GM23248 (cell line): Measurements from ENCODE around the gene TMIE.

ENCODE experiments used
- EZH2 ChIP-seq: fragments of 200-600 bp; sonication (generic); IDR thresholded peaks from 2 replicates; pipeline ENCODE4 v1.6.1; 2018; ENCODE audit warnings: antibody characterized with exemption, mild to moderate bottlenecking; ENCODE audit not compliant: insufficient read depth, poor library complexity, severe bottlenecking
- EZH2phosphoT487 ChIP-seq: fragments of 200-600 bp; sonication (generic); IDR thresholded peaks from 2 replicates; pipeline ENCODE4 v1.6.1; 2018; ENCODE audit warnings: antibody characterized with exemption, moderate library complexity, mild to moderate bottlenecking, low read depth; ENCODE audit not compliant: insufficient read depth

DNA sequence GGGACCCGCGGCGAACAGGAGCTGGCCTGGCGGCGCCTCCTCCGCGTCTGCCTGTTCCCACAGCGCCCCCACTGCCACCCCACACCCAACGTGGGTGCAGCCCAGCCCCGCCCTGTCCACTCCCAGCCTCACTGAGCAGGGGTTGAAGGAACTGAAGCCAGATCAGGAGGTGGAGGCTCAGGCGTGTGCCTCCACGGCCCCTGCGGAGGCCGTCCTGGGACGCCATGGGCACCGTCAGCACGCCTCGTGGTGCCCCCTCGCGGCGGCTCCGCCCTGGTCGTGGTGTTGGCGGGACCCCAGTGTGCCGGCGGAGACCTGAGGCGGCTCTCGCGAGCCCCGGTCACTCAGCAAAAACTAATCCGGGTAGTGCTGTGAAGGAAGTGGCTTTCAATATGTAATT, 55.5 kb downstream of the TMIE start:
- TF ChIP-seq EZH2 (no peak), EZH2phosphoT487 (no peak)
